H1 (cell line): ENCODE data around the gene CD276. TPM values are rescaled to one million over a fixed set of nuclear protein-coding genes. Genes with fewer than 3 reads are reported as not detected.

Experiments
- EZH2 ChIP-seq: fragments of 200-600 bp; sonication (generic); IDR thresholded peaks from 2 replicates; pipeline ENCODE4 v1.7.1; 2012; ENCODE audit warnings: low read depth, mild to moderate bottlenecking, moderate library complexity, low read length, inconsistent platforms; ENCODE audit not compliant: severe bottlenecking
- RXRA ChIP-seq: IDR thresholded peaks from 2 replicates; pipeline ENCODE4 v1.6.1; 2011; ENCODE audit warnings: low read depth, mild to moderate bottlenecking, low read length, moderate library complexity; ENCODE audit not compliant: insufficient read depth
- SIRT6 ChIP-seq: IDR thresholded peaks from one replicate; pipeline ENCODE4 v1.7.1; 2012; ENCODE audit warnings: low read length, inconsistent platforms
- SP1 ChIP-seq: IDR thresholded peaks from 2 replicates; pipeline ENCODE4 v1.6.1; 2011; ENCODE audit warnings: low read depth, low read length
- polyA plus RNA-seq, 7 experiments: library from polyadenylated mRNA; depleted of rRNA in 3 of 7; stranded (reverse) in 5 of 7; unstranded in 2 of 7; fragments of >200 nt in 5 of 7; fragments of 200-250 nt in 2 of 7; gene quantifications; 1 replicate in 5 of 7; 2 replicates in 1 of 7; 4 replicates in 1 of 7; pipeline versions ENCODE4 v1.2.1 to v1.2.3, GENCODE V29; 2011 to 2013; ENCODE audit warnings: missing spikeins in 2 of 7, mixed read lengths in 2 of 7
- total RNA-seq: library from RNA; stranded (reverse); fragmentation: NEBNext Ultra II Directional; extraction: Animal tissue kit (Norgen Biotek cat#: 25700); gene quantifications from 2 replicates; pipeline ENCODE4 v1.2.1, GENCODE V29; 2021

Gene CD276
- total and polyA plus RNA-seq, 2 of the 8 experiments (the other 6 are each of a cell fraction or from before 2014, with no cell fraction given), result 156 to 158 TPM

GRCh38 chr15:73746261-73746660 lies 62.1 kb downstream of the CD276 start (continued):
- TF ChIP-seq SP1 (no peak), EZH2 (no peak), RXRA (no peak), SIRT6 (no peak)
- TF ChIP-seq, all 59 proteins: peak for 0
